Activated CD8-positive, alpha-beta memory T cell treated with anti-CD3 and anti-CD28 coated beads for 4 hours (primary cell): ENCODE results near the gene ST6GALNAC4.
"Not testable (repeated sequence)": the region's sequence is repeated elsewhere in the genome, so short reads cannot be mapped to it uniquely, and the experiment has no call there.

Source experiments
- DNase-seq, 2 donors: peaks; one replicate each; pipeline ENCODE4 v3.0.0-alpha.2; 2020; ENCODE audit warnings: low read depth in 2 of 2

The ST6GALNAC4 gene

GRCh38 chr9:127870153-127870491, 46.7 kb downstream of the ST6GALNAC4 start:
- not testable (repeated sequence) for DNase-seq

GRCh38 chr9:127869310-127870152, 47.3 kb downstream of the ST6GALNAC4 start:
- peak; percentile 55 to 67 for DNase-seq

- DNase-seq, result no peak
Observed at GRCh38 chr9:127868278-127868902, 48.5 kb downstream of the ST6GALNAC4 start.

- no peak for DNase-seq
Observed at GRCh38 chr9:127867356-127868277, 49.2 kb downstream of the ST6GALNAC4 start.

- no peak for DNase-seq
Observed at GRCh38 chr9:127866535-127866934, 50.3 kb downstream of the ST6GALNAC4 start.

- DNase-seq, result no peak
Observed at GRCh38 chr9:127865645-127866464, 51.0 kb downstream of the ST6GALNAC4 start.

- no peak for DNase-seq
Observed at GRCh38 chr9:127863191-127863621, 53.6 kb downstream of the ST6GALNAC4 start.

GRCh38 chr9:127862075-127863011, 54.5 kb downstream of the ST6GALNAC4 start:
- DNase-seq, result peak in 1 of 2 donors; percentile 10

GRCh38 chr9:127860779-127861178, 56.1 kb downstream of the ST6GALNAC4 start:
- no peak for DNase-seq

GRCh38 chr9:127860260-127860659, 56.6 kb downstream of the ST6GALNAC4 start:
- DNase-seq, result no peak

- DNase-seq, result no peak
Observed at GRCh38 chr9:127858041-127858512, 58.8 kb downstream of the ST6GALNAC4 start.
